Measurements from ENCODE around the gene DAND5. TPM values are rescaled to one million over a fixed set of nuclear protein-coding genes. Genes with fewer than 3 reads are reported as not detected.

DAND5 gene
- polyA plus RNA-seq, 1 donor (not counting 4 experiments of a cell fraction or from before 2014, with no cell fraction given): not detected

DNA sequence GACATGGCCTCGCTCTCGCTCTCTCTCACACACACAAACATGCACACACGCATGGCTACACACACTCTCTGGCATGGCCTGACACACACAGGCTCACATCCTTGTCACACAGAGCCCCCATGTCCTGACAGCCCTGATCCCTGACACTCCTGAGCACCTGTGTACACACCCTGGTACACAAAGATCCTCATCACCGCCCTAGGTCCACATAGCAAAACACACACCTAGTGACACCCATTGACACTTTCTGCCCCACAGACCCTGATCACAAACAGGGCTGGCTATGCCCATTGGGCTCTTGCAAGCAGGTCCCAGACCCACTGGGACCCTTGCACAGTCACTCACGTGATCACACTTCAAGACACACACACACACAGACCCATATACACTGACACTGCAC is 21.9 kb downstream of the DAND5 start:
- H3K4me3 ChIP-seq (ENCODE audit: control insufficient read depth in 2 of 3, extremely low read depth in 1 of 3, insufficient read depth in 2 of 3, low read depth in 1 of 3, low read length in 3 of 3): no peak overlapping the region
- dilution Hi-C loops (cut with MboI; ENCODE audit: extremely low pct_ligation_motif_present, low sequenced_read_pairs): no loop called here

DNA sequence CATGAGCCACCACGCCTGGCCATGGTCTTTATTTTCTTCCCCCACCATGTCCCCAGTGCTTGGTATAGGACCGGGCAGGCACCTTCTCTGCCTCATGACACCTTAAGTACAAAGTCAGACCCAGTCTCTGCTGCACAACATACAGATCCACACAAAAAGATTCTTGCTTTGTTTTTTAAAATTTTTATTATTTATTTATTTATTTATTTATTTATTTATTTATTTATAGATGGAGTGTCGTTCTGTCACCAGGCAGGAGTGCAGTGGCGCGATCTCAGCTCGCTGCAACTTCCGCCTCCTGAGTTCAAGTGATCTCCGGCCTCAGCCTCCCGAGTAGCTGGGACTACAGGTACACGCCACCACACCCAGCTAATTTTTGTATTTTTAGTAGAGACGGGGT is 23.4 kb downstream of the DAND5 start:
- Histone ChIP-seq H3K9ac (ENCODE audit: control insufficient read depth, extremely low read depth, insufficient read depth, low read length) (no peak overlapping the region), H3K4me1 (ENCODE audit: control insufficient read depth, extremely low read depth, insufficient read depth, low read length) (peaks cover 18% of the 10 kb centered on the region), H3K27ac (ENCODE audit: control insufficient read depth, insufficient read depth, low read length) (no peak overlapping the region), H3K79me2 (ENCODE audit: control insufficient read depth, insufficient read depth, low read length) (peaks cover 24% of the 10 kb centered on the region), H3K9me1 (ENCODE audit: control insufficient read depth, extremely low read depth, insufficient read depth, low read length) (no peaks in the 10 kb centered on the region), H3K4me2 (ENCODE audit: control insufficient read depth, extremely low read depth, insufficient read depth, low read depth, low read length) (no peak overlapping the region), H3K36me3 (ENCODE audit: control insufficient read depth in 2 of 2, extremely low read depth in 1 of 2, insufficient read depth in 2 of 2, low read length in 2 of 2) (no peaks in the 10 kb centered on the region), H3K4me3 (ENCODE audit: control insufficient read depth in 2 of 3, extremely low read depth in 1 of 3, insufficient read depth in 2 of 3, low read depth in 1 of 3, low read length in 3 of 3) (no peak overlapping the region), H3K9me3 (ENCODE audit: control insufficient read depth, low read depth, low read length) (peaks cover 2% of the 10 kb centered on the region), H2AFZ (ENCODE audit: control insufficient read depth, low read length) (no peak overlapping the region), H4K20me1 (ENCODE audit: control insufficient read depth, extremely low read depth, insufficient read depth, low read length) (no peaks in the 10 kb centered on the region), H3K27me3 (ENCODE audit: control insufficient read depth, extremely low read depth, insufficient read depth, low read length) (no peaks in the 10 kb centered on the region)
- DNase-seq (ENCODE audit: low read depth, low spot score) (no peak), FAIRE-seq (no peak)
- no peak for TF ChIP-seq EZH2 (IDR thresholded peaks at IDR 0.05; ENCODE audit: low read length)
- TF ChIP-seq, protein P1, sequence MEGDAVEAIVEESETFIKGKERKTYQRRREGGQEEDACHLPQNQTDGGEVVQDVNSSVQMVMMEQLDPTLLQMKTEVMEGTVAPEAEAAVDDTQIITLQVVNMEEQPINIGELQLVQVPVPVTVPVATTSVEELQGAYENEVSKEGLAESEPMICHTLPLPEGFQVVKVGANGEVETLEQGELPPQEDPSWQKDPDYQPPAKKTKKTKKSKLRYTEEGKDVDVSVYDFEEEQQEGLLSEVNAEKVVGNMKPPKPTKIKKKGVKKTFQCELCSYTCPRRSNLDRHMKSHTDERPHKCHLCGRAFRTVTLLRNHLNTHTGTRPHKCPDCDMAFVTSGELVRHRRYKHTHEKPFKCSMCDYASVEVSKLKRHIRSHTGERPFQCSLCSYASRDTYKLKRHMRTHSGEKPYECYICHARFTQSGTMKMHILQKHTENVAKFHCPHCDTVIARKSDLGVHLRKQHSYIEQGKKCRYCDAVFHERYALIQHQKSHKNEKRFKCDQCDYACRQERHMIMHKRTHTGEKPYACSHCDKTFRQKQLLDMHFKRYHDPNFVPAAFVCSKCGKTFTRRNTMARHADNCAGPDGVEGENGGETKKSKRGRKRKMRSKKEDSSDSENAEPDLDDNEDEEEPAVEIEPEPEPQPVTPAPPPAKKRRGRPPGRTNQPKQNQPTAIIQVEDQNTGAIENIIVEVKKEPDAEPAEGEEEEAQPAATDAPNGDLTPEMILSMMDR (optimal IDR thresholded peaks at IDR 0.05 in 1 of 3, IDR thresholded peaks at IDR 0.05 in 1 of 3, conservative IDR thresholded peaks at IDR 0.05 in 1 of 3; ENCODE audit: extremely low read depth in 1 of 3, insufficient read depth in 2 of 3, low read length in 3 of 3): no peak
- dilution Hi-C loops (cut with MboI; ENCODE audit: extremely low pct_ligation_motif_present, low sequenced_read_pairs): no loop called here

More for the DNA sequence above, 21.9 kb downstream of the DAND5 start:
- no peaks in the 10 kb centered on the region for H4K20me1 ChIP-seq (ENCODE audit: control insufficient read depth, extremely low read depth, insufficient read depth, low read length)
- no peaks in the 10 kb centered on the region for H3K27me3 ChIP-seq (ENCODE audit: control insufficient read depth, extremely low read depth, insufficient read depth, low read length)
- TF ChIP-seq, protein P1 (optimal IDR thresholded peaks at IDR 0.05 in 1 of 3, IDR thresholded peaks at IDR 0.05 in 1 of 3, conservative IDR thresholded peaks at IDR 0.05 in 1 of 3; ENCODE audit: extremely low read depth in 1 of 3, insufficient read depth in 2 of 3, low read length in 3 of 3): no peak
- TF ChIP-seq EZH2 (IDR thresholded peaks at IDR 0.05; ENCODE audit: low read length): no peak
- H3K36me3 ChIP-seq (ENCODE audit: control insufficient read depth in 2 of 2, extremely low read depth in 1 of 2, insufficient read depth in 2 of 2, low read length in 2 of 2): no peaks in the 10 kb centered on the region
- H3K27ac ChIP-seq (ENCODE audit: control insufficient read depth, insufficient read depth, low read length): no peak overlapping the region
- peaks cover 11% of the 10 kb centered on the region for H3K79me2 ChIP-seq (ENCODE audit: control insufficient read depth, insufficient read depth, low read length)
- H3K4me1 ChIP-seq (ENCODE audit: control insufficient read depth, extremely low read depth, insufficient read depth, low read length): peaks cover 5% of the 10 kb centered on the region
- no peak overlapping the region for H3K9ac ChIP-seq (ENCODE audit: control insufficient read depth, extremely low read depth, insufficient read depth, low read length)
- H3K9me1 ChIP-seq (ENCODE audit: control insufficient read depth, extremely low read depth, insufficient read depth, low read length): no peaks in the 10 kb centered on the region
- H2AFZ ChIP-seq (ENCODE audit: control insufficient read depth, low read length): no peak overlapping the region
- peaks cover 2% of the 10 kb centered on the region for H3K9me3 ChIP-seq (ENCODE audit: control insufficient read depth, low read depth, low read length)
- FAIRE-seq: no peak
- no peak for DNase-seq (ENCODE audit: low read depth, low spot score)
- no peak overlapping the region for H3K4me2 ChIP-seq (ENCODE audit: control insufficient read depth, extremely low read depth, insufficient read depth, low read depth, low read length)
